Bronchial epithelial cell (primary cell): Measurements from ENCODE around the gene IPPK. TPM values are rescaled to one million over a fixed set of nuclear protein-coding genes. Genes with fewer than 3 reads are reported as not detected.

ENCODE experiments used
- DNase-seq: peaks from one replicate; pipeline ENCODE4 v3.0.0-alpha.2; 2010; ENCODE audit warnings: low read depth
- FAIRE-seq: peaks from 2 replicates; lab custom pipeline; 2011; peaks lifted over from hg19 to GRCh38; lab: Jason Lieb, UNC
- H3K27me3 ChIP-seq: 2 replicates; pipeline ENCODE4 v1.5.1; 2011; ENCODE audit warnings: low read length; ENCODE audit not compliant: control insufficient read depth, insufficient read depth
- H3K36me3 ChIP-seq: 2 replicates; pipeline ENCODE4 v1.5.1; 2011; ENCODE audit warnings: low read length; ENCODE audit not compliant: control insufficient read depth, insufficient read depth
- H3K4me3 ChIP-seq: 2 replicates; pipeline ENCODE4 v1.5.1; 2011; ENCODE audit warnings: mild to moderate bottlenecking, low read depth, low read length, control low read depth
- CTCF ChIP-seq: IDR thresholded peaks from 2 replicates; pipeline ENCODE4 v1.5.1; 2011; ENCODE audit warnings: mild to moderate bottlenecking, moderate library complexity, low read length, control low read depth, inconsistent platforms; ENCODE audit not compliant: insufficient read depth, severe bottlenecking
- total RNA-seq: library from RNA; depleted of rRNA; stranded (reverse); fragments of >200 nt; gene quantifications from 2 replicates; pipeline ENCODE4 v1.2.1, GENCODE V29; 2014

IPPK gene
- total RNA-seq, 1 donor from 2014 or later = 27.6 TPM

GRCh38 chr9:92611621-92612285, 58.2 kb downstream of the IPPK start:
- no peak for TF ChIP-seq CTCF
- Histone ChIP-seq H3K36me3 (peaks cover 23% of the 10 kb centered on the region), H3K27me3 (no peaks in the 10 kb centered on the region), H3K4me3 (no peak overlapping the region)
- FAIRE-seq = peak; percentile 86
- DNase-seq = peak; percentile 36

GRCh38 chr9:92610470-92611420, 59.2 kb downstream of the IPPK start:
- TF ChIP-seq CTCF = no peak
- H3K27me3 ChIP-seq = no peaks in the 10 kb centered on the region
- no peak for DNase-seq
- FAIRE-seq = no peak
- no peak overlapping the region for H3K4me3 ChIP-seq
- H3K36me3 ChIP-seq = peaks cover 18% of the 10 kb centered on the region

DNA sequence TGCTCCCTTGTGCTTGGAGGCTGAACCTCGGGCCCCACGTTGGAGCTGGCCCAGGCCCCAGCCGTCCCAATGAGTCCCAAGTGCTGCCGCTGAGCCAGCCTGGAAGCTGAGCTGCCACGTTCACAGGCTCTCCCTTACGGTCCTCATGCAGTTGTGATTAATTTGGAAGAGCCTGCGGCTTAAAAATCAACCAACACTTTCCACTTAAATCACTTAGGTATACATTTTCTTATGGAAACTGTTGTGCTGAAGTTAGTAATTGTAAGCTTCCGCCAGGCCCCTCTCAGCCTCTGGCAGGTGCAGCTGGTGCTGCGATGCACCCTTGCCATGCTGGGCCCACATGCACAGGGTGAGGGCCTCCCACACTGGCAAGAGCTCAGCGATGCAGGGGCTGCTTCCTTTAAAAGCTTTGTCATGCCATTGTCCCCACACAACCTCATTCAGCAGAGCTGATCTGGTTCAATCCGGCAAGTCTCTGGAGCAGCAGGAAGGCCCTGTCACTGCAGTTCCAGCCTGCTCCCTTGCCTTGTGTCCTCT, 61.0 kb downstream of the IPPK start:
- FAIRE-seq (no peak), DNase-seq (no peak)
- Histone ChIP-seq H3K36me3 (peaks cover 8% of the 10 kb centered on the region), H3K4me3 (no peak overlapping the region), H3K27me3 (no peaks in the 10 kb centered on the region)
- no peak for TF ChIP-seq CTCF

- no peak for DNase-seq
- Histone ChIP-seq H3K36me3 (peaks cover 4% of the 10 kb centered on the region), H3K27me3 (no peaks in the 10 kb centered on the region), H3K4me3 (no peak overlapping the region)
- no peak for FAIRE-seq
- TF ChIP-seq CTCF = no peak
Measured at GRCh38 chr9:92608241-92608908, 61.6 kb downstream of the IPPK start.

DNA sequence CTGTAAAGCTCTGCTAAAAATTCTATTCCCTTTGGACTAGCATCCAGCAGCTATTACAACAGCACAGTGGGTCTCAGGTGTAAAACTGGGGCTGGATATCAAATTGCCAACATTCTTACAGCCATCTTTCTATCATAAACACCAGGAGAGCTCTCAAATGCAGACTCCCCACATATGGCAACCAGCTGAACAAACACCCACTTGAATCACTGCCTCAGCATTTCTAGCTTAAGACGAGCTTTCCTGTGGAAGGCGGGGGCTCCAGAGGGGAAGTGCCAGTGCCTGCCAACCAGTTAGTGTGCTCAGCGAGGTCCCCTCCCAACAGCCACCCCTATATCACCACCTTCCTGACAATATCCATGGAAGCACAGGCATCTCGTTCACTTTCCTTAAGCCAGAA, 62.2 kb downstream of the IPPK start:
- no peak for TF ChIP-seq CTCF
- Histone ChIP-seq H3K36me3 (peaks cover 3% of the 10 kb centered on the region), H3K27me3 (no peaks in the 10 kb centered on the region), H3K4me3 (no peak overlapping the region)
- DNase-seq (no peak), FAIRE-seq (no peak)
